ENCODE results near the gene SND1. TPM values are rescaled to one million over a fixed set of nuclear protein-coding genes. Genes with fewer than 3 reads are reported as not detected.

The SND1 gene
- total and polyA plus RNA-seq, 10 of the 15 experiments (the other 5 are each of a cell fraction or from before 2014, with no cell fraction given), result 52.4 to 270 (median 146) TPM

DNA sequence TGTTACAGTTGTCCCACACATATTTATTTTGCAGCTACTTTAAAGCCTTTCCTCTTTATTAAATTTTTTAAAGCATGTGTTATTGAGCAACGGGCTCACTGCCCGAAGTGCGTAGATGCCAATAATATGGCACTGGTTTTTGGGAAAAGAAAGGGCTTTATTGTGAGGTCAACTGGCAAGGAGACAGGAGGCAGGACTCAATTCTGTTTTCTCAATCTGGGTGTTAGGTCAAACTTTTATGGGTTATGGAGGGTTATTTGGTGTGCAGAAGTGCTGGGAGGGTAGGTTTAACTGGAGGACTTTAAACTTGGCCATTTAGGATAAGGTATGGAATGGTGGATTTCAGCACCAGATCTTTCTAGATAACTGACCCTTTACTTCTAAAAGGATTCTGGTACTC is 195.6 kb downstream of the SND1 start:
- TSS peak; percentile 16 for BruUV-seq (replicated peaks)
- intact Hi-C loops (cut with micrococcal nuclease; ENCODE audit: unreplicated experiment), result no loop called here
- Histone ChIP-seq H3K27me3 (replicated peaks in 1 of 2; ENCODE audit: control insufficient read depth in 2 of 2, insufficient read depth in 2 of 2, low read length in 1 of 2) (no peaks in the 10 kb centered on the region), H3K79me2 (ENCODE audit: control insufficient read depth, insufficient read depth, low read length) (no peaks in the 10 kb centered on the region; the same call in 1 of the 2 replicates), H3K4me3 (no peak overlapping the region), H3K4me1 (ENCODE audit: control insufficient read depth, insufficient read depth, low read length) (peaks cover 8% of the 10 kb centered on the region), H3K27ac (ENCODE audit: control insufficient read depth, insufficient read depth) (no peak overlapping the region), H3K36me3 (ENCODE audit: control insufficient read depth in 2 of 2, insufficient read depth in 2 of 2, low read length in 1 of 2) (peaks cover 2 to 16% of the 10 kb centered on the region in 2 experiments), H2AFZ (ENCODE audit: control insufficient read depth, low read depth, low read length) (no peak overlapping the region), H3K9me3 (replicated peaks; ENCODE audit: control insufficient read depth, insufficient read depth, low read length) (no peaks in the 10 kb centered on the region), H4K20me1 (ENCODE audit: control insufficient read depth, insufficient read depth) (no peaks in the 10 kb centered on the region), H3K4me2 (ENCODE audit: control insufficient read depth, insufficient read depth) (no peak overlapping the region), H3K9ac (ENCODE audit: control insufficient read depth, insufficient read depth, low read length) (no peak overlapping the region)
- CTCF ChIA-PET, result interaction anchor here (1.2 to 1.3 kb wide), 2 partner anchors 8 to 75 kb away, joined by 3 to 4 read pairs; no protein-coding TSS in a partner anchor
- DNase-seq (ENCODE audit: low read depth, low spot score), result no peak
- RAD21 ChIA-PET (ENCODE audit: unreplicated experiment), result no interaction called here
- in situ Hi-C loops (cut with MboI), result no loop called here
- no peak for FAIRE-seq
- WGBS (ENCODE audit: insufficient coverage, insufficient replicate concordance, low lambda C conversion rate, missing lambda C conversion rate), result 93% methylated on average over 3 of the region's 3 CpGs
- TF ChIP-seq, protein P1, sequence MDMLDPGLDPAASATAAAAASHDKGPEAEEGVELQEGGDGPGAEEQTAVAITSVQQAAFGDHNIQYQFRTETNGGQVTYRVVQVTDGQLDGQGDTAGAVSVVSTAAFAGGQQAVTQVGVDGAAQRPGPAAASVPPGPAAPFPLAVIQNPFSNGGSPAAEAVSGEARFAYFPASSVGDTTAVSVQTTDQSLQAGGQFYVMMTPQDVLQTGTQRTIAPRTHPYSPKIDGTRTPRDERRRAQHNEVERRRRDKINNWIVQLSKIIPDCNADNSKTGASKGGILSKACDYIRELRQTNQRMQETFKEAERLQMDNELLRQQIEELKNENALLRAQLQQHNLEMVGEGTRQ (IDR thresholded peaks at IDR 0.05; ENCODE audit: borderline replicate concordance, low read depth, low read length), result no peak
- no peak for TF ChIP-seq BRCA1 (IDR thresholded peaks at IDR 0.05; ENCODE audit: low read depth, low read length)
- TF ChIP-seq, protein P2, sequence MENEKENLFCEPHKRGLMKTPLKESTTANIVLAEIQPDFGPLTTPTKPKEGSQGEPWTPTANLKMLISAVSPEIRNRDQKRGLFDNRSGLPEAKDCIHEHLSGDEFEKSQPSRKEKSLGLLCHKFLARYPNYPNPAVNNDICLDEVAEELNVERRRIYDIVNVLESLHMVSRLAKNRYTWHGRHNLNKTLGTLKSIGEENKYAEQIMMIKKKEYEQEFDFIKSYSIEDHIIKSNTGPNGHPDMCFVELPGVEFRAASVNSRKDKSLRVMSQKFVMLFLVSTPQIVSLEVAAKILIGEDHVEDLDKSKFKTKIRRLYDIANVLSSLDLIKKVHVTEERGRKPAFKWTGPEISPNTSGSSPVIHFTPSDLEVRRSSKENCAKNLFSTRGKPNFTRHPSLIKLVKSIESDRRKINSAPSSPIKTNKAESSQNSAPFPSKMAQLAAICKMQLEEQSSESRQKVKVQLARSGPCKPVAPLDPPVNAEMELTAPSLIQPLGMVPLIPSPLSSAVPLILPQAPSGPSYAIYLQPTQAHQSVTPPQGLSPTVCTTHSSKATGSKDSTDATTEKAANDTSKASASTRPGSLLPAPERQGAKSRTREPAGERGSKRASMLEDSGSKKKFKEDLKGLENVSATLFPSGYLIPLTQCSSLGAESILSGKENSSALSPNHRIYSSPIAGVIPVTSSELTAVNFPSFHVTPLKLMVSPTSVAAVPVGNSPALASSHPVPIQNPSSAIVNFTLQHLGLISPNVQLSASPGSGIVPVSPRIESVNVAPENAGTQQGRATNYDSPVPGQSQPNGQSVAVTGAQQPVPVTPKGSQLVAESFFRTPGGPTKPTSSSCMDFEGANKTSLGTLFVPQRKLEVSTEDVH (IDR thresholded peaks at IDR 0.05; ENCODE audit: low read depth, partially characterized antibody), result no peak
- no peak for TF ChIP-seq FOXM1 (IDR thresholded peaks at IDR 0.05; ENCODE audit: low read depth, low read length)
- TF ChIP-seq NFIC (IDR thresholded peaks at IDR 0.05; ENCODE audit: low read depth, low read length), result no peak
- TF ChIP-seq CEBPB (IDR thresholded peaks at IDR 0.05; ENCODE audit: borderline replicate concordance in 1 of 2, low read depth in 2 of 2, low read length in 2 of 2), result no peak
- no peak for TF ChIP-seq HDAC6 (IDR thresholded peaks at IDR 0.05; ENCODE audit: unreplicated experiment)
- POLR2A ChIA-PET, result interaction anchor here (1.3 kb wide), 1 partner anchor 34 kb away, joined by 3 read pairs; no protein-coding TSS in a partner anchor
- no peak for ATAC-seq
- SMC1A ChIA-PET (ENCODE audit: uncharacterized antibody, unreplicated experiment), result interaction anchor here (1.4 kb wide), 1 partner anchor 8 kb away, joined by 4 read pairs; no protein-coding TSS in a partner anchor

Data from GM12878 (cell line).